HCT116 (cell line): ENCODE measurements around the gene KAZN. TPM values are rescaled to one million over a fixed set of nuclear protein-coding genes. Genes with fewer than 3 reads are reported as not detected.
"Not testable (repeated sequence)": the region's sequence is repeated elsewhere in the genome, so short reads cannot be mapped to it uniquely, and the experiment has no call there.

Experiments
- ATAC-seq: fragments of 200-7000 bp; cut with Tn5 transposase; 2 replicates; pipeline ENCODE4 v1.9.1; 2020; ENCODE audit warnings: mild to moderate bottlenecking, moderate library complexity
- BruUV-seq: library from RNA; stranded (reverse); fragments of 400-500 nt; replicated peaks from 2 replicates; lab custom pipeline; 2021; lab: Mats Ljungman, UMichigan
- CTCF ChIA-PET: fragments of 300-600 bp; sonication (Branson Sonifier 250); formaldehyde crosslinking; loops from one replicate; lab custom pipeline; 2021; ENCODE audit warnings: antibody characterized with exemption; lab: Charles Lee
- POLR2A ChIA-PET: fragments of 300-600, 350-600 bp; sonication (Branson Sonifier 250); formaldehyde crosslinking; loops from one replicate; lab custom pipeline; 2021; ENCODE audit warnings: antibody characterized with exemption; lab: Charles Lee
- RAD21 ChIA-PET, 2 experiments: fragments of 300-600 bp; sonication (Branson Sonifier 250); formaldehyde crosslinking; loops; one replicate each; lab custom pipeline; 2023; ENCODE audit warnings: low total read pairs in 2 of 2; ENCODE audit not compliant: uncharacterized antibody in 2 of 2, unreplicated experiment in 2 of 2, low non-redundant PET in 1 of 2; lab: Charles Lee
- DNase-seq: peaks from one replicate; pipeline ENCODE4 v3.0.0-alpha.2; 2010; ENCODE audit warnings: low read depth, low spot score
- H2AFZ ChIP-seq: fragments of 200-600 bp; shearing (Covaris generic), sonication (generic); 2 replicates; pipeline ENCODE4 v1.6.1; 2017; ENCODE audit warnings: low read depth, mixed run types, mixed read lengths, antibody characterized with exemption, low read length; ENCODE audit not compliant: poor library complexity, severe bottlenecking
- H3K27ac ChIP-seq: 2 replicates; pipeline ENCODE4 v1.5.1; 2012; ENCODE audit warnings: low read depth, low read length
- H3K27me3 ChIP-seq: fragments of 200-600 bp; sonication (generic); 2 replicates; pipeline ENCODE4 v1.6.1; 2016; ENCODE audit warnings: mixed run types, low read length, mixed read lengths; ENCODE audit not compliant: insufficient read depth
- H3K36me3 ChIP-seq, 2 experiments: fragments of 200-500 bp in 1 of 2; fragments of 200-600 bp in 1 of 2; sonication (Bioruptor generic) in 1 of 2; sonication (generic) in 1 of 2; 2 replicates each; pipeline versions ENCODE4 v1.5.1 to v1.6.1; 2014 to 2016; ENCODE audit warnings: low read length in 2 of 2, inconsistent platforms in 1 of 2, mixed read lengths in 1 of 2, mixed run types in 1 of 2; ENCODE audit not compliant: insufficient read depth in 2 of 2, control insufficient read depth in 1 of 2
- H3K4me1 ChIP-seq, 2 experiments: fragments of 200-600 bp in 1 of 2; sonication (generic) in 1 of 2; 2 replicates each; pipeline versions ENCODE4 v1.5.1 to v1.6.1; 2012 to 2017; ENCODE audit warnings: low read length in 2 of 2, inconsistent platforms in 1 of 2, mild to moderate bottlenecking in 1 of 2, mixed read lengths in 1 of 2, mixed run types in 1 of 2, moderate library complexity in 1 of 2; ENCODE audit not compliant: insufficient read depth in 2 of 2, control insufficient read depth in 1 of 2
- H3K4me2 ChIP-seq: fragments of 200-600 bp; sonication (generic); 2 replicates; pipeline ENCODE4 v1.6.1; 2017; ENCODE audit warnings: mixed run types, low read length, mixed read lengths
- H3K4me3 ChIP-seq, 2 experiments: fragments of 200-600 bp in 1 of 2; sonication (generic) in 1 of 2; replicated peaks in 1 of 2; 2 replicates each; pipeline ENCODE4 v1.5.1; 2011 to 2016; ENCODE audit warnings: low read length in 2 of 2, control low read depth in 1 of 2, low read depth in 1 of 2, mild to moderate bottlenecking in 1 of 2, mixed read lengths in 1 of 2, mixed run types in 1 of 2
- H3K79me2 ChIP-seq: fragments of 200-600 bp; sonication (generic); 2 replicates; pipeline ENCODE4 v1.6.1; 2017; ENCODE audit warnings: mild to moderate bottlenecking, mixed run types, low read length, moderate library complexity, mixed read lengths; ENCODE audit not compliant: insufficient read depth
- H3K9ac ChIP-seq: fragments of 200-600 bp; sonication (generic); 2 replicates; pipeline ENCODE4 v1.6.1; 2016; ENCODE audit warnings: low read length, mixed read lengths
- H3K9me2 ChIP-seq: fragments of 200-600 bp; sonication (generic), shearing (Covaris generic); 2 replicates; pipeline ENCODE4 v1.6.1; 2017; ENCODE audit warnings: mixed run types, mild to moderate bottlenecking, moderate library complexity; ENCODE audit not compliant: insufficient read depth
- H3K9me3 ChIP-seq, 2 experiments: fragments of 200-500 bp in 1 of 2; fragments of 200-600 bp in 1 of 2; sonication (Bioruptor generic) in 1 of 2; sonication (generic) in 1 of 2; 2 replicates each; pipeline ENCODE4 v1.6.1; 2014 to 2017; ENCODE audit warnings: low read length in 2 of 2, mixed read lengths in 2 of 2, inconsistent platforms in 1 of 2, low read depth in 1 of 2, mild to moderate bottlenecking in 1 of 2, mixed run types in 1 of 2, moderate library complexity in 1 of 2; ENCODE audit not compliant: control insufficient read depth in 1 of 2, insufficient read depth in 1 of 2
- H4K20me1 ChIP-seq: fragments of 200-600 bp; sonication (generic), shearing (Covaris generic); 2 replicates; pipeline ENCODE4 v1.6.1; 2017; ENCODE audit warnings: mixed run types, mild to moderate bottlenecking, moderate library complexity; ENCODE audit not compliant: insufficient read depth
- EZH2 ChIP-seq: fragments of 200-600 bp; sonication (generic); IDR thresholded peaks from 2 replicates; pipeline ENCODE4 v1.6.1; 2017; ENCODE audit warnings: antibody characterized with exemption, mixed run types
- FOSL1 ChIP-seq: IDR thresholded peaks from 2 replicates; pipeline ENCODE4 v1.6.1; 2012; ENCODE audit warnings: low read depth
- JUND ChIP-seq: IDR thresholded peaks from 2 replicates; pipeline ENCODE4 v1.6.1; 2012
- MAX ChIP-seq: IDR thresholded peaks from 2 replicates; pipeline ENCODE4 v1.6.1; 2012
- POLR2A ChIP-seq: IDR thresholded peaks from 2 replicates; pipeline ENCODE4 v1.7.0; 2011; ENCODE audit warnings: borderline replicate concordance; ENCODE audit not compliant: insufficient read depth, insufficient read length; ENCODE audit errors: extremely low read depth
- RAD21 ChIP-seq: IDR thresholded peaks from 2 replicates; pipeline ENCODE4 v1.6.1; 2012; ENCODE audit warnings: low read depth, mild to moderate bottlenecking
- REST ChIP-seq: IDR thresholded peaks from 2 replicates; pipeline ENCODE4 v1.6.1; 2012; ENCODE audit warnings: low read depth
- SP1 ChIP-seq: IDR thresholded peaks from 2 replicates; pipeline ENCODE4 v1.6.1; 2012; ENCODE audit warnings: low read depth
- SRF ChIP-seq: IDR thresholded peaks from 2 replicates; pipeline ENCODE4 v1.6.1; 2012; ENCODE audit warnings: low read depth
- ZFX ChIP-seq: fragments of 450-650 bp; IDR thresholded peaks from 2 replicates; pipeline ENCODE4 v1.6.1; 2017
- ZNF274 ChIP-seq: fragments of 200-500 bp; sonication (Bioruptor generic); IDR thresholded peaks from 2 replicates; pipeline ENCODE4 v1.6.1; 2014; ENCODE audit warnings: mild to moderate bottlenecking, low read depth, low read length, inconsistent platforms
- intact Hi-C: fragments of 100-400 bp; cut with micrococcal nuclease; formaldehyde crosslinking; loops from 2 replicates; pipeline ENCODE4 v1.10.0; 2022
- total RNA-seq: library from RNA; stranded (reverse); gene quantifications from one replicate; pipeline ENCODE4 v1.2.1, GENCODE V29; 2021; ENCODE audit not compliant: unreplicated experiment
- TF ChIP-seq, protein P1 (sequence below): IDR thresholded peaks from 2 replicates; pipeline ENCODE4 v1.6.1; 2011; ENCODE audit warnings: mild to moderate bottlenecking, low read length, moderate library complexity; ENCODE audit not compliant: insufficient replicate concordance; ENCODE audit errors: extremely low read depth
- TF ChIP-seq, protein P2 (sequence below), 3 experiments: fragments of 200-600 bp in 1 of 3; sonication (generic) in 1 of 3; IDR thresholded peaks in 2 of 3; conservative IDR thresholded peaks in 1 of 3; 2 replicates each; pipeline ENCODE4 v1.5.1; 2012 to 2017; ENCODE audit warnings: low read depth in 2 of 3, low read length in 2 of 3, antibody characterized with exemption in 1 of 3, borderline replicate concordance in 1 of 3, control low read depth in 1 of 3, mild to moderate bottlenecking in 1 of 3, mixed read lengths in 1 of 3, mixed run types in 1 of 3, moderate library complexity in 1 of 3; ENCODE audit not compliant: insufficient read depth in 1 of 3

Gene KAZN
- total RNA-seq, 1 experiment from 2014 or later = 13.4 TPM

DNA sequence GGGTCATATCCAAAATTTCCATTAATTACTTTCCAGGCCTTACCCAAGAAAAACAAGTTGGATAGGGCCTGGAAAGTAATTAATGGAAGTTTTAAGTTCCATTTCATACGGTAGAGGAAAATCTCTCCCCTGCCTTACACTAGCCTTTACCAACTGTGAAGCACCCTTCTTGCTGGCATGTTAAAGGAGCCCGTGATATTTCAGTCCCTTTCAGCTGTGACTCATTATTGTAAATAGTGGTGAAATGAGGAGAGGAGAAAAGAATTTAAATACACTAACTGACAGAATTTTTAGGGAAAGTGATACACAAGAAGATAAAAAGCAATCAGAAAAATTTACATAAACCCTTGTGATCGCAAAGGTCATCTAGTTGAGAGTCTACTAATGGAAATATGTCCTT, 20.3 kb upstream of the KAZN start:
- Histone ChIP-seq H3K36me3 (no peaks in the 10 kb centered on the region), H3K9ac (no peak overlapping the region), H3K27ac (no peak overlapping the region), H3K9me2 (no peaks in the 10 kb centered on the region), H3K27me3 (peaks cover 10% of the 10 kb centered on the region; the same call in 1 of the 2 replicates), H3K9me3 (no peaks in the 10 kb centered on the region), H2AFZ (no peak overlapping the region), H3K79me2 (no peaks in the 10 kb centered on the region), H4K20me1 (no peaks in the 10 kb centered on the region), H3K4me1 (no peaks in the 10 kb centered on the region), H3K4me2 (no peak overlapping the region), H3K4me3 (no peak overlapping the region)
- ATAC-seq (no peak), DNase-seq (no peak)
- ChIA-PET POLR2A (no interaction called here), CTCF (no interaction called here), RAD21 (no interaction called here)
- no TSS peak for BruUV-seq
- no peak for TF ChIP-seq RAD21
- TF ChIP-seq ZFX = no peak
- TF ChIP-seq, protein P1, sequence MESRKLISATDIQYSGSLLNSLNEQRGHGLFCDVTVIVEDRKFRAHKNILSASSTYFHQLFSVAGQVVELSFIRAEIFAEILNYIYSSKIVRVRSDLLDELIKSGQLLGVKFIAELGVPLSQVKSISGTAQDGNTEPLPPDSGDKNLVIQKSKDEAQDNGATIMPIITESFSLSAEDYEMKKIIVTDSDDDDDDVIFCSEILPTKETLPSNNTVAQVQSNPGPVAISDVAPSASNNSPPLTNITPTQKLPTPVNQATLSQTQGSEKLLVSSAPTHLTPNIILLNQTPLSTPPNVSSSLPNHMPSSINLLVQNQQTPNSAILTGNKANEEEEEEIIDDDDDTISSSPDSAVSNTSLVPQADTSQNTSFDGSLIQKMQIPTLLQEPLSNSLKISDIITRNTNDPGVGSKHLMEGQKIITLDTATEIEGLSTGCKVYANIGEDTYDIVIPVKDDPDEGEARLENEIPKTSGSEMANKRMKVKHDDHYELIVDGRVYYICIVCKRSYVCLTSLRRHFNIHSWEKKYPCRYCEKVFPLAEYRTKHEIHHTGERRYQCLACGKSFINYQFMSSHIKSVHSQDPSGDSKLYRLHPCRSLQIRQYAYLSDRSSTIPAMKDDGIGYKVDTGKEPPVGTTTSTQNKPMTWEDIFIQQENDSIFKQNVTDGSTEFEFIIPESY = no peak
- no peak for TF ChIP-seq SP1
- TF ChIP-seq JUND = no peak
- no peak for TF ChIP-seq SRF
- TF ChIP-seq FOSL1 = no peak
- no peak for TF ChIP-seq MAX
- TF ChIP-seq, protein P2, sequence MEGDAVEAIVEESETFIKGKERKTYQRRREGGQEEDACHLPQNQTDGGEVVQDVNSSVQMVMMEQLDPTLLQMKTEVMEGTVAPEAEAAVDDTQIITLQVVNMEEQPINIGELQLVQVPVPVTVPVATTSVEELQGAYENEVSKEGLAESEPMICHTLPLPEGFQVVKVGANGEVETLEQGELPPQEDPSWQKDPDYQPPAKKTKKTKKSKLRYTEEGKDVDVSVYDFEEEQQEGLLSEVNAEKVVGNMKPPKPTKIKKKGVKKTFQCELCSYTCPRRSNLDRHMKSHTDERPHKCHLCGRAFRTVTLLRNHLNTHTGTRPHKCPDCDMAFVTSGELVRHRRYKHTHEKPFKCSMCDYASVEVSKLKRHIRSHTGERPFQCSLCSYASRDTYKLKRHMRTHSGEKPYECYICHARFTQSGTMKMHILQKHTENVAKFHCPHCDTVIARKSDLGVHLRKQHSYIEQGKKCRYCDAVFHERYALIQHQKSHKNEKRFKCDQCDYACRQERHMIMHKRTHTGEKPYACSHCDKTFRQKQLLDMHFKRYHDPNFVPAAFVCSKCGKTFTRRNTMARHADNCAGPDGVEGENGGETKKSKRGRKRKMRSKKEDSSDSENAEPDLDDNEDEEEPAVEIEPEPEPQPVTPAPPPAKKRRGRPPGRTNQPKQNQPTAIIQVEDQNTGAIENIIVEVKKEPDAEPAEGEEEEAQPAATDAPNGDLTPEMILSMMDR (IDR thresholded peaks at IDR 0.05 in 2 of 3, conservative IDR thresholded peaks at IDR 0.05 in 1 of 3; ENCODE audit: borderline replicate concordance in 1 of 3, insufficient read depth in 1 of 3, low read depth in 2 of 3, low read length in 2 of 3) = no peak
- TF ChIP-seq EZH2 = no peak
- no peak for TF ChIP-seq ZNF274
- TF ChIP-seq REST = no peak
- no peak for TF ChIP-seq POLR2A
- intact Hi-C loops = no loop called here

GRCh38 chr1:14580295-14580694, 18.2 kb upstream of the KAZN start:
- H4K20me1 ChIP-seq, H2AFZ ChIP-seq, H3K9me3 ChIP-seq, RAD21 ChIA-PET, H3K4me2 ChIP-seq, H3K4me3 ChIP-seq, H3K4me1 ChIP-seq, DNase-seq, CTCF ChIA-PET, ATAC-seq, BruUV-seq, H3K27ac ChIP-seq, H3K9ac ChIP-seq, H3K9me2 ChIP-seq, intact Hi-C loops, POLR2A ChIA-PET, H3K79me2 ChIP-seq, H3K36me3 ChIP-seq: not testable (repeated sequence)
- H3K27me3 ChIP-seq = peaks cover 19% of the 10 kb centered on the region; the same call in 1 of the 2 replicates
